Endothelial cell of coronary artery (primary cell): ENCODE measurements around the gene SLC52A3. TPM values are rescaled to one million over a fixed set of nuclear protein-coding genes. Genes with fewer than 3 reads are reported as not detected.

Experiments used
- total RNA-seq: library from RNA; depleted of rRNA; stranded (reverse); fragments of >200 nt; gene quantifications from 2 replicates; pipeline ENCODE4 v1.2.3, GENCODE V29; 2014

SLC52A3 gene
- under 0.01 TPM in 1 of 2 replicates, not detected in the other for total RNA-seq

DNA sequence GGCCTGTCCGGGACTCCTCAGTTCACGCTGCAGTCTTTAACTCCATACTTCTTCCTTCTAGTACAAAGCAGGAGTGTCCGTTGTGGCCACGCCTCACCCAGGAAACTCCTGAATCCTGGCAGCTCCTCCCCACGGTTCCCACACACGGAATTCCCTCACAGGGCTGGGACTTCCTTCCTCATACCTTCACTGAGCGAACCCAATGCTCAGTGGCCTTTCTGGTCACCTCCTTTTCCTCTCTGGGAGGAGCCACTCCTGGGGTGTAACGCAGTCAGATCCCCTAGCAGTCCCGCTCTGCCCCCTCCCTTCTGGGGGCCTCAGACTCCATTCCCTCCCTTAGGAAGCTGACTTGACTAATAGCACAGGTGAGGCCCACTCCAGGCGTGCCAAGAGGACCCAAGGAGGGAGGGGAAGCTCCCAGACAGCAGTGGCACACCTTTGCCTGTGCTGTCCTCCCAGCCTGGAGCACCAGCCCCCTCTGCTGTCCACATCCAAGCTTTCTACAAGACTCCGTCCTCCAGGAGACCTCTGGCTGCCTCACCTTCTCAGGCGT lies at the start of gene SLC52A3:
SLC52A3 (minus strand) TSS at position 75 of the 553 bp plus-strand sequence. CDS start 2,726 bp downstream, outside the sequence.

Other genes with a start within 250 kb of the SLC52A3 start
- gene CSNK2A1, start 224.7 kb downstream of the SLC52A3 start, total RNA-seq = 104 and 116 TPM in 2 replicates
- 0.09 and 0.90 TPM in 2 replicates for gene TCF15, start 158.2 kb downstream of the SLC52A3 start, total RNA-seq
- 46.2 and 52.0 TPM in 2 replicates for gene SRXN1, start 115.3 kb downstream of the SLC52A3 start, total RNA-seq
- gene SCRT2, start 92.7 kb downstream of the SLC52A3 start, total RNA-seq = not detected in 2 replicates
- 2.5 TPM in 2 replicates for gene FAM110A, start 65.2 kb upstream of the SLC52A3 start, total RNA-seq
- gene ANGPT4, start 147.8 kb upstream of the SLC52A3 start, total RNA-seq = not detected in 2 replicates
- not detected in 2 replicates for gene RSPO4, start 233.8 kb upstream of the SLC52A3 start, total RNA-seq